Measurements from ENCODE around the gene MZT2B.
"Not testable (repeated sequence)": the region's sequence is repeated elsewhere in the genome, so short reads cannot be mapped to it uniquely, and the experiment has no call there.

- not testable (repeated sequence) for TF ChIP-seq CTCF (IDR thresholded peaks at IDR 0.05; ENCODE audit: poor library complexity, severe bottlenecking); POLR2AphosphoS5 (IDR thresholded peaks at IDR 0.05); EZH2 (IDR thresholded peaks at IDR 0.05; ENCODE audit: borderline replicate concordance, insufficient read depth, low read length, poor library complexity, severe bottlenecking); TAF1 (IDR thresholded peaks at IDR 0.05; ENCODE audit: low read depth); RAD21 (conservative IDR thresholded peaks at IDR 0.05); MXI1 (conservative IDR thresholded peaks at IDR 0.05; ENCODE audit: poor library complexity, severe bottlenecking); SMC3 (conservative IDR thresholded peaks at IDR 0.05; ENCODE audit: poor library complexity)
These were observed 47.1 kb downstream of the MZT2B start for GRCh38 chr2:130229161-130229510.
